DMS153 treated with DMSO at 0.1 percent for 48 hours (cell line): ENCODE data around the gene SPTBN1.
"Not testable (repeated sequence)": the region's sequence is repeated elsewhere in the genome, so short reads cannot be mapped to it uniquely, and the experiment has no call there.

ENCODE experiments used
- DNase-seq: peaks from one replicate; lab custom pipeline; 2025; ENCODE audit not compliant: unreplicated experiment; lab: John Stamatoyannopoulos, UW

The SPTBN1 gene

GRCh38 chr2:54470266-54470938 is 14.3 kb downstream of the SPTBN1 start:
- no peak for DNase-seq

- no peak for DNase-seq
These were observed 15.1 kb downstream of the SPTBN1 start for GRCh38 chr2:54471221-54471711.

GRCh38 chr2:54473851-54474250 is 17.7 kb downstream of the SPTBN1 start:
- DNase-seq: no peak

GRCh38 chr2:54475285-54475684 is 19.2 kb downstream of the SPTBN1 start:
- no peak for DNase-seq

GRCh38 chr2:54475919-54476318 is 19.8 kb downstream of the SPTBN1 start:
- DNase-seq: no peak

GRCh38 chr2:54476852-54477251 is 20.7 kb downstream of the SPTBN1 start:
- no peak for DNase-seq

GRCh38 chr2:54477896-54478295 is 21.8 kb downstream of the SPTBN1 start:
- DNase-seq: no peak

- no peak for DNase-seq
These were observed 22.8 kb downstream of the SPTBN1 start for GRCh38 chr2:54478899-54479298.

GRCh38 chr2:54479424-54479823 is 23.3 kb downstream of the SPTBN1 start:
- DNase-seq: no peak

GRCh38 chr2:54480025-54480424 is 23.9 kb downstream of the SPTBN1 start:
- DNase-seq: no peak

GRCh38 chr2:54481686-54482085 is 25.6 kb downstream of the SPTBN1 start:
- no peak for DNase-seq

GRCh38 chr2:54482715-54483114 is 26.6 kb downstream of the SPTBN1 start:
- DNase-seq: no peak

GRCh38 chr2:54483426-54483825 is 27.3 kb downstream of the SPTBN1 start:
- no peak for DNase-seq

GRCh38 chr2:54485756-54486155 is 29.6 kb downstream of the SPTBN1 start:
- DNase-seq: not testable (repeated sequence)

GRCh38 chr2:54486766-54487165 is 30.6 kb downstream of the SPTBN1 start:
- DNase-seq: no peak

GRCh38 chr2:54490863-54491262 is 34.7 kb downstream of the SPTBN1 start:
- DNase-seq: no peak

- DNase-seq: no peak
These were observed 36.2 kb downstream of the SPTBN1 start for GRCh38 chr2:54492335-54492734.

GRCh38 chr2:54494087-54494486 is 38.0 kb downstream of the SPTBN1 start:
- no peak for DNase-seq

- DNase-seq: no peak
These were observed 40.8 kb downstream of the SPTBN1 start for GRCh38 chr2:54496920-54497319.

GRCh38 chr2:54497763-54498680 is 41.9 kb downstream of the SPTBN1 start:
- no peak for DNase-seq

- no peak for DNase-seq
These were observed 43.5 kb downstream of the SPTBN1 start for GRCh38 chr2:54499661-54500060.
